ENCODE results near the gene CPPED1.

Gene CPPED1

DNA sequence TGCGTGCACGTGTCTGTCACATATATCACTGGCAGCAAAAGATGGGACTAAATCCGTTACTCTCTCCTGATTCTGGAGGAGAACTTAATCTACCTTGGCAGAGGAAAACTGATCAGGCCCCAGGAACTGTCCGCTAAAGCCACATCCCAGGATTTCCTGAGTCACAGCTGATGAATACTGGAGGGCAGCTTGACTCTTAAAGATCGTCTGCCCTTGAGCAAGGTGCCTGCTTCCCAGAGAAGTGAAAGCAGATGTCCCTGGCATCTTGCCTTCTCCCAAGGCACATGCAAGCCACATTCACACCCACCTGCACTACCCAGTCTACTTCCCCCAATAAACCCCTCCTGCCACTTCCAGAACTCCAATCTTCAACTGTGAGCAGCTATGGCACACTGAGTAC is 99.8 kb downstream of the CPPED1 start:
- no peaks in the 10 kb centered on the region for H3K27me3 Mint-ChIP-seq
- no peak for DNase-seq
- no peak overlapping the region for H3K4me3 Mint-ChIP-seq
- H3K4me1 Mint-ChIP-seq, result peaks cover 11% of the 10 kb centered on the region
- H3K9me3 Mint-ChIP-seq, result no peaks in the 10 kb centered on the region
- no peak for ATAC-seq
- no peak overlapping the region for H3K27ac Mint-ChIP-seq

DNA sequence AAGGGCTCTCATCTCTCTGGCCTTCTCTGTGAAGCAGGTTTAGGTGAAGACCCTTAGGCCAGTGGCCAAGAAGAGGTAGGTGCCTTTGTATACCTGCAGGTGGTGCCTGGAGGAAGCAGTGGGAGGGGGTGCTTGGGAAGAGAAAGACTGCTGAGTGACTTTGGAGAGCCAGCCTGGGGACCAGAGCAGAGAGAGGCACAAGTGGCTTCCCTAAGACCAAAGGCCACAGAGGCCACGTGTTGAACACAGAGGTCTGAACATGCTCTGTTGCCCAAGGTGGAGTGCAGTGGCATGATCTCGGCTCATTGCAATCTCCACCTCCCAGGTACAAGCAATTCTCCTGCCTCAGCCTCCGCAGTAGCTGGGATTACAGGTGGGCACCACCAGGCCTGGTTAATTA is 103.5 kb downstream of the CPPED1 start:
- peaks cover 18% of the 10 kb centered on the region for H3K4me1 Mint-ChIP-seq
- no peak overlapping the region for H3K4me3 Mint-ChIP-seq
- H3K27me3 Mint-ChIP-seq, result no peaks in the 10 kb centered on the region
- no peak for ATAC-seq
- H3K9me3 Mint-ChIP-seq, result peaks cover 0 to 7% of the 10 kb centered on the region in 2 donors
- no peak for DNase-seq
- H3K27ac Mint-ChIP-seq, result peak overlapping the region; percentile 56 to 78

DNA sequence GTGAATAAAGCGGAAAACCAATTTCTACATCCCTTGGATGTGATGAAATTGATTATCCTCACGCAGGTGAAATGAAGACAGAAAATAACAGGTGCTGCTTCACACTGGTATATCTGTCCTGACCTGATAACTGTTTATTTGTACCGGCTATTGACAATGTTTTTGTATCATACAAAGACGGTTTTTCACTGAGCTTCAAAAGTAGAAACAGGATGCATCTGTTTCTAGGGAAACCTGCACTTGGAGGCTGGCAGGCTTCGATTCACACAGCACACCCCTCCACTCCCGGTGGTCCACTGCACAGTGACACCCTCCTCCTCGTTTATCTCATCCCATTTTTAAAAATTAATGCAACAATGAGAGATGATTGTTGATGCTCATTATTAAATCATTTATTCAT is 104.5 kb downstream of the CPPED1 start:
- Mint-ChIP-seq H3K9me3 (peaks cover 0 to 7% of the 10 kb centered on the region in 2 donors), H3K4me3 (no peak overlapping the region), H3K27me3 (no peaks in the 10 kb centered on the region), H3K4me1 (peaks cover 18% of the 10 kb centered on the region), H3K27ac (peak overlapping the region in 1 of 2 donors; percentile 15)
- DNase-seq (no peak), ATAC-seq (no peak)

DNA sequence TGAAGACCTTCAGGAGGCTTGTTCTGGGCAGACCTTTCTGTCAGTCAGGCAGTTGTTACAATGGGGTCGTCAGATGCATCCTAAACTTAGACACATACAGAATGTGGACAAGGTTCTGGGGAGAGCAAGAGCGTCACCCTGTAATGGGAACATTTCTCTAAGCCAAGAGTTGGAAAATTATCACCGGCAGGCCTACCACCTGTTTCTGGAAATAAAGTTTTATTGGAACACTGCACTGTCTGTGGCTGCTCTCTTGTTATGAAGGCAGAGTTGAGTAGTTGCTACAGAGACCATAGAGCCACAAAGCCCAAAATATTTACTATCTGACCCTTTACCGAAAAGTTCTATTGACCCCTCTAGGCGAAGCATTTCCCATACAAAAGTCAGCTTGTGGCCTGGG is 106.2 kb downstream of the CPPED1 start:
- Mint-ChIP-seq H3K9me3 (peaks cover 0 to 7% of the 10 kb centered on the region in 2 donors), H3K4me1 (peaks cover 18% of the 10 kb centered on the region), H3K27me3 (no peaks in the 10 kb centered on the region), H3K4me3 (no peak overlapping the region), H3K27ac (no peak overlapping the region)
- no peak for DNase-seq
- ATAC-seq, result no peak

DNA sequence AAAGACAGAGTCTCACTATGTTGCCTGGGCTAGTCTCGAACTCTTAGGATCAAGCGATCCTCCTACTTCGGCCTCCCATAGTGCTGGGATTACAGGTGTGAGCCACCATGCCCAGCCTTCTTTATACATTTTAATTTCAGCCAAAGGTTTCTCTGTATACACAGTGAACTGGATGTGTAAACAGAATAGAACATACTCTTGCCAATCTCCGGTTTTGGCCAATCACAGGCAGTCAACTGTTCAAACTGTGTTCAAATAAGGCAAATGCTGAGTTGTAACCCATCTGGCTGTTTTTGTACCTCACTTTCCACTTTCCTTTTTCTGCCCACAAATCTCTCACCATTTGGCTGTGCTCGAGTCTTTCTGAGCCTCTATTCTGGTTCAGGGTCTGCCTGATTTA is 108.2 kb downstream of the CPPED1 start:
- DNase-seq, result no peak
- H3K9me3 Mint-ChIP-seq, result peaks cover 0 to 7% of the 10 kb centered on the region in 2 donors
- peaks cover 22% of the 10 kb centered on the region for H3K4me1 Mint-ChIP-seq
- ATAC-seq, result no peak
- no peak overlapping the region for H3K4me3 Mint-ChIP-seq
- no peak overlapping the region for H3K27ac Mint-ChIP-seq
- no peaks in the 10 kb centered on the region for H3K27me3 Mint-ChIP-seq

DNA sequence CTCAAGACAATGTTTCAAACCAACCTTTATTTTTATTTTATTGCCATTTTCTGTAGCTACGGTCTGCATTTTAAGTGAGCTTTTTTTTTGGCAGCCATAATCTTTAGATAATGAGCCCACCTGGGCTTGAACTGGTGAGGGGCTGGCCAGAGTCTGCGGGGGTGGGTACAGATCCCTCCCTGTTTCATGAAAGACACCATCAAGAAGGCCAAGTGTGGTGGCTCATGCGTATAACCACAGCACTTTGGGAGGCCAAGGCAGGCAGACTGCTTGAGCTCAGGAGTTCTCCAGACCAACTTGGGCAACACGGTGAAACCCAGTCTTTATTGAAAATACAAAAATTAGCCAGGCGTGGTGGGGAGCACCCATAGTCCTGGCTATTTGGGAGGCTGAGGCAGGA is 113.7 kb downstream of the CPPED1 start:
- Mint-ChIP-seq H3K27ac (no peak overlapping the region), H3K4me1 (peaks cover 24% of the 10 kb centered on the region), H3K9me3 (no peaks in the 10 kb centered on the region), H3K4me3 (no peak overlapping the region), H3K27me3 (no peaks in the 10 kb centered on the region)
- DNase-seq, result no peak
- no peak for ATAC-seq

DNA sequence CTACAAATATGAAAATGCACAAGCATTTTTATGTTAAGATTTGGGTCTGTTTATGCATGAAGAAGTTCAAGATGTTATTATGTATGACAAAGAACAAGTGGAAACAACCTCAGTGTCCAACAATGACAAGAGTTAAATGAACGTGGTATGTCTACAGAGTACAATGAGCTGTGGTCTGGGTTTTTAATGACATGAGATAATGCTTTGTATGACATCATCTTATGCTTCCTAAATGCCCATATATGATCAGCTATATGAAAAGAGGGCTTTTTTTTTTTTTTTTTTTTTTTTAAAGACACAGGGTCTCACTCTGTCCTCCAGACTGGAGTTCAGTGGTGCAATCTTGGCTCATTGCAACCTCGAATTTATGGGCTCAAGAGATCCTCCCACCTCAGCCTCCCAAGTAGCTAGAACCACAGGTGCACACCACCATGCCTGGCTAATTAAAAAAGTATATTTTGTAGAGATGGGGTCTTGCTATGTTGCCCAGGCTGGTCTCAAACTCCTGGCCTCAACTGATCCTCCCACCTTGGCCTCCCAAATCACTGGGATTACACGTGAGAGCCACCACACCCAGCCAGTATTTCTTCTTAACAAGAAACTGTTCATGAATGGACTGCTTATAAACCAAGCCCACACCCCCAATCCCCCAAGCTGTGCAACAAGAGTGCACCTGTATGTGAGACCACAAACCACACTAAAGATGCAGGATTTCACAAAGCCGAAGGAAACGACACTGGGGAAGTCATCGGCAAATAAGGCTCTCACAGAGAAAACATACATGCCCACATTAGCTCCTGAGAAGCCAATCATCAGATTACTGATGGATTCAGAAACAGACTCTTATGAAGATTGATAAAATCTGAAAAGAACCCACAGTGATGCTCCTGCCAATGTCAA is 114.5 kb downstream of the CPPED1 start:
- H3K27ac Mint-ChIP-seq, result no peak overlapping the region

DNA sequence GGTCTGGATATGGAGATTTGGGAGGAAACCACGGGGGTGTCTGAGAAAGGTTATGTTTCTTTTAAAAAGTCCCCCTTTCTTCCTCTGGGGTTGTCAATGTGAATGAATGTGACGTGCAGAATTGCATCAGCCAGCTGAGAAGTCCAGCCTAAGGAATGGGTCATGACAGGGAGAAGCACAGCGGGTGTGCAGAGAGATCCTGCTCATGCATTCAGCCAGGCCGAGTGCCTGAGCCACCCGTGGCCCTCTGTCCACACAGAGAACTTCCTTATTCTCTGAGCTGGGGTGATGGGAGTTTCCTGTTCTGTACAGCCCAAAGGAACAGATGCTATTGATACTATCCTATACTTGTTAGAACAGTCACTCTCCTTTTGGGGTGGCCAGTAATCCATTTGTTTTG is 117.9 kb downstream of the CPPED1 start:
- no peak for DNase-seq
- H3K27me3 Mint-ChIP-seq, result no peaks in the 10 kb centered on the region
- no peak for ATAC-seq
- H3K27ac Mint-ChIP-seq, result no peak overlapping the region
- no peaks in the 10 kb centered on the region for H3K9me3 Mint-ChIP-seq
- H3K4me1 Mint-ChIP-seq, result peaks cover 23% of the 10 kb centered on the region
- H3K4me3 Mint-ChIP-seq, result no peak overlapping the region

More for the DNA sequence above, 114.5 kb downstream of the CPPED1 start:
- Mint-ChIP-seq H3K9me3 (no peaks in the 10 kb centered on the region), H3K4me1 (peaks cover 24% of the 10 kb centered on the region), H3K4me3 (no peak overlapping the region), H3K27me3 (no peaks in the 10 kb centered on the region)
- DNase-seq (no peak), ATAC-seq (peak; percentile 55)

DNA sequence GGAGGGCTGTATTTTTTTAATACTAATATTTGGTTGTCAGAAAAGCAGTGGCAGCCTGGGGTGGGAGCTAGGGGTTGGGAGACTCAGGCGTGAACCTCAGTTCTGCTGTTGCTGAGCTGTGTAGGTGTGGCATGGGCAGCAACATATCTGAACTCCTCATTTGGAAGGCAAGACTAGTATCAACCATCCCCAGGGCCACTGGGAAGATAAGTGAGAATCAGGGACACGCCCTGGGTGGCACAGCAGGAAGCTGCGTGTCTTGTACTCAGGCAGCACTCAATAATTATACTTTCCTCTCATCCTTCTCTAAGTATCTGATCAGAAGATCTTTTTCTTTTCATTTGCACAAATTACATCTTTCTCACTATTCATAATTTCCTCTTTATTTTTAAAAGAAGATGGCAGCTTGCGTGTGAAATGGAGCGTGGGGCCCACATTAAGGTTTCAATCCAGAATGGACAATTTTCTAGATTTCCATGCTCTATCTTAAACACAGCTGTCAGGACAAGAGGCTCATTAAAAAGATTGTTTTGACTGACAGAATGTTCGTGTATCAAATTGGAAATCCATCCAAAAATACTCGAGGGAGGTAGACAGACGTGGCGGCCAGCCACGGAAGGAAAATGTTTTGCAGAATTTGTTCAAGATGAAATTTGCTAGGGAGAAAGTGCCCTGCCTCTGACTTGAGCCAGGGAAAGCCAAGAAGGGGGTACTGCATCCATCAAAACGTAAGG is 121.1 kb downstream of the CPPED1 start:
- Mint-ChIP-seq H3K4me3 (no peak overlapping the region), H3K9me3 (no peaks in the 10 kb centered on the region), H3K4me1 (peaks cover 5% of the 10 kb centered on the region), H3K27me3 (no peaks in the 10 kb centered on the region), H3K27ac (no peak overlapping the region)
- DNase-seq (no peak), ATAC-seq (no peak)

DNA sequence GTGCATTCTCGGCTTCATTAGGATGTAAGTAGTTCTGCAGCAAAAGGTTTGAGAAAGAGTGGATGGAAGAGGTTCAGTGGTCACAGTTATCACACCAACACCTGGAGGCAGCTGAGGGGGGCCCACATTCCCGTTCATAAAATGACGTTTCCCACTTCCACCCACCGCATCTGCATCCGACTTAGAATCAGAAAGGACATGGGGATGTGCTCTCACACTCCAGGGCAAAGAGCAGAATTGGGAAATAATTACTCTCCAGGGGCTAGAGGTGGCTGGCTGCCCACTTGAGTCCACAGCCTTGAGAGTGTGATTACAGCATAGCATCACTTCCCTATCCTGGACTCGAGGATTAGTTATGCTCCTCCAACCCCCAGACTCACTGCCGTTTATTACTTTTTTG is 122.0 kb downstream of the CPPED1 start:
- no peak for DNase-seq

DNA sequence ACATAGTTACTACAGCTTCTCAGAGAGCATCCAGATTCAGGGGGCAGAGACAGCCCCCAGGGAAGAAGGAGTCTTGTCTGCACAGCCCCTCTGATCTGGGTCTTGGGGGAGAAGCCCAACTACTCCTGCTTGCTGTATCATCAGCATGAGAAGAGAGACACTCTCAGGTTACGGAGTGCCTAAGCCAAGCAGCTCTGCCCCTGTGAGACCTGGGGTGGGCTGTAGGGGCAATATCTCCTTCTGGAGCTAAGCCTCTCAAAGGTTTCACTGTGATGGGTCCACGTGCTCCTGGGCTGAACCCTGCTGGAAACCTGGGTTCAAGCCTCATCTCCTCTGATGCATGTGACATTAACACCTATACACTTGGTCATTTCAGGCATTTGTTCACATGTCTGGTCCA is 123.2 kb downstream of the CPPED1 start:
- Mint-ChIP-seq H3K4me1 (peaks cover 23% of the 10 kb centered on the region), H3K27me3 (no peaks in the 10 kb centered on the region), H3K4me3 (no peak overlapping the region), H3K9me3 (no peaks in the 10 kb centered on the region), H3K27ac (no peak overlapping the region)
- DNase-seq (no peak), ATAC-seq (no peak)

More for the DNA sequence above, 122.0 kb downstream of the CPPED1 start:
- no peak for ATAC-seq
- H3K4me1 Mint-ChIP-seq, result peaks cover 15% of the 10 kb centered on the region
- no peak overlapping the region for H3K4me3 Mint-ChIP-seq
- H3K27me3 Mint-ChIP-seq, result no peaks in the 10 kb centered on the region
- no peaks in the 10 kb centered on the region for H3K9me3 Mint-ChIP-seq
- H3K27ac Mint-ChIP-seq, result no peak overlapping the region

DNA sequence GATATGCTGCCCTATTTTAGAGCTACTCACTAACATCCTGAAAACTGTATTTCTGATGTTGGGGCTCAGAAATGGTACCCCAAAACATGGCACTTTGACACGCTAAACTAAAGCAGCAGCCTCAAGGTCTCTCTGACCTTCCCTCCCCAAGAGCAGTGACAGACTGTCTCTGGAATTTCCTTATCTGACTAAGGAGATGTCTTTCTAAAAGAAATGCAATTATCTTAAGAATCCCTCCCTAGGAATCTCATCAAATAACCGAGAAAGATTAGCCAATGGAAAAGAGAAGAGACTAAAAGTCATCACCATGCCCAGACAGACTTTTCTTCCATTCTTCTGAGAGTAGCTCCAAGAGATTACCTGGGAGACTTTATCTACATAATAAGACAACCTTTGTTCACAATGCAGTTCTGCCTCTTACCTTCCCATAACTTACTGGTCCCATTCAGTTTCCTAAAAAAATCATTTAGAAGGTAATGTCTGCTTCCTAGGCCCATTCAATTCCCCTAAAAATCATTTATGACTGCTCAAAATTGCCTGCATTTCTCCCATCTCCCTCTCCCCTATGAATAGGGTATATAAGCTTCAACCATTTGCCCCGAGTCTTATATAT is 123.9 kb downstream of the CPPED1 start:
- Mint-ChIP-seq H3K27ac (no peak overlapping the region), H3K4me3 (no peak overlapping the region), H3K27me3 (no peaks in the 10 kb centered on the region), H3K9me3 (no peaks in the 10 kb centered on the region), H3K4me1 (peaks cover 25% of the 10 kb centered on the region)
- DNase-seq, result no peak
- no peak for ATAC-seq

DNA sequence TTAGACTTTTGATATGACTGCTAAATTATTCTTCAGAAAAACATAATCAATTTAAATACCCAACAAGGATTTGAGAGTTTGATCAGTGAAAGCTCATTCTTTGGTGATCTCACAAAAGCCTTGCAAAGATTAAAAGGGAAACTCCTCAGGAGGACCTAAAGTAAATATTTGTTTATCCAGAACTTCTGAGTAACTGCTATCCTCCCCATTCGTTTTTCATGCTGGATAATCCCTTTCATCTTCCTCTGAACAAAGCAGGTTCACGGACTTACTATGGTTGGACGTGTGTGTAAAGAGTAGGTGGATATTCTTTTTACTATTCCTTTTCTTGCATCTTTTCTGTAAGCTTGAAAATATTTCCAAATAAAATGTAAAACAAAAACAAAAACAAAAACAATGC is 124.7 kb downstream of the CPPED1 start:
- H3K9me3 Mint-ChIP-seq, result no peaks in the 10 kb centered on the region
- H3K27ac Mint-ChIP-seq, result no peak overlapping the region
- no peak overlapping the region for H3K4me3 Mint-ChIP-seq
- no peaks in the 10 kb centered on the region for H3K27me3 Mint-ChIP-seq
- H3K4me1 Mint-ChIP-seq, result peaks cover 25% of the 10 kb centered on the region
- DNase-seq (no peak), ATAC-seq (no peak)

DNA sequence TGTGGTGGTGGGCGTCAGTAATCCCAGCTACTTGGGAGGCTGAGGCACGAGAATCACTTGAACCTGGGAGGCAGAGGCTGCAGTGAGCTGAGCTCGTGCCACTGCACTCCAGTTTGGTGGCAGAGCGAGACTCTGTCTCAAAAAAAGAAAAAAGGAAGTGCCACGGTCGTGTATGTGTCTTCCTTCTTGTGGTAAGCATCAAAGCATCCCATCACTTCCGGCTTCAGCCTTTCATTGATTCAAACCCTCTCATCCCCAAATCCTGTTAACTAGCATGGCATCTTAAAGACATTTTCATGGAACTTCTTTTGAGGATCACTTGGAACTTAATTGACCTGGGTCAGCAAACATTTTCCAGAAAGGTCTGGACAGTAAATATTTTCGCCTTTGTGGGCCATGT is 126.2 kb downstream of the CPPED1 start:
- DNase-seq (no peak), ATAC-seq (no peak)
- Mint-ChIP-seq H3K27ac (no peak overlapping the region), H3K4me1 (peaks cover 25% of the 10 kb centered on the region), H3K27me3 (no peaks in the 10 kb centered on the region), H3K9me3 (no peaks in the 10 kb centered on the region), H3K4me3 (peak overlapping the region in 1 of 2 donors; percentile 57)

DNA sequence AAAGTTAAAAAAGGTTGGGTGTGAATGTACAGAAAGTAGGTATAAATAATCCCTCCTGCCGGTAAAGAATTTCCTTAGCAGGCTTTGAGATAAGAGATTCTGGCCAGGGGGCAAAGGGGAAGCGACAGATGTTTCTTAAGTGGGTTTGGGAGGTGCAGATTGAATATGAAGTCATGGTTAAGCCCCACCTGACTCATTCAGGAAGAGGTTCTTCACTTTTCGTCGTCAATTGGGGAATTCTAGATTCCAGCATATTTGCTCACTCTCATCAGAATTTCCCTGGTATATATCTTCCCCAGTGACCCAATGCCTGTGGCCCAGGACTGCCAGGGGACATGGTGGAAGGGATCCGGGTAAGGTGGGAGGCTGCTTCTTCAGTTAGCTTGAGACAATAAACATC is 127.8 kb downstream of the CPPED1 start:
- ATAC-seq (no peak), DNase-seq (no peak)
- H3K27ac Mint-ChIP-seq, result no peak overlapping the region
- H3K9me3 Mint-ChIP-seq, result no peaks in the 10 kb centered on the region
- no peak overlapping the region for H3K4me3 Mint-ChIP-seq
- H3K27me3 Mint-ChIP-seq, result no peaks in the 10 kb centered on the region
- H3K4me1 Mint-ChIP-seq, result peaks cover 25% of the 10 kb centered on the region

DNA sequence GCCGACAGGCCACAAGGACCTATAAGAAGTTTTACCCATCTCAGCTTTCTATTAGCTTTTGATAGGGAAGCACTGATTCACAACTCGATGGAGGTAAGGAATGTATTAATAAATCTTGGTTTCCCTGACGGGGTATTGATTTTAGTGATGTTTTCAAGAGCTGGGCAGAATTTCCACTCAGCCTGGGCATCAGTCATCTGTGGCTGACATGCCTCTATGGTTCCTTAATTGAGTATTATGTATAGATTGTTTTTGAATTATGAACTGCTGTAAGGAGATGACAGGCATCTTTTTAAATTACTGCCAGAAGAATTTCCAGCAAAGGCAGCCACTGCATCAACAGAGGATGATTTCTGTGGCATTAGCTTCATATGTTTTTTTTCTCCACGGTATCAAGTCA is 128.6 kb downstream of the CPPED1 start:
- no peak overlapping the region for H3K4me3 Mint-ChIP-seq
- H3K27me3 Mint-ChIP-seq, result no peaks in the 10 kb centered on the region
- no peak for DNase-seq
- no peak for ATAC-seq
- no peak overlapping the region for H3K27ac Mint-ChIP-seq
- H3K9me3 Mint-ChIP-seq, result peaks cover 0 to 4% of the 10 kb centered on the region in 2 donors
- H3K4me1 Mint-ChIP-seq, result peaks cover 25% of the 10 kb centered on the region
